Measurements from ENCODE around the gene BIRC5. TPM values are rescaled to one million over a fixed set of nuclear protein-coding genes. Genes with fewer than 3 reads are reported as not detected.
A peak's percentile ranks its signal among the peaks of the same experiment; 100 is the strongest.

BIRC5 gene
- total RNA-seq, 6 experiments from 2014 or later: 0.57 to 2.0 (median 1.4) TPM

DNA sequence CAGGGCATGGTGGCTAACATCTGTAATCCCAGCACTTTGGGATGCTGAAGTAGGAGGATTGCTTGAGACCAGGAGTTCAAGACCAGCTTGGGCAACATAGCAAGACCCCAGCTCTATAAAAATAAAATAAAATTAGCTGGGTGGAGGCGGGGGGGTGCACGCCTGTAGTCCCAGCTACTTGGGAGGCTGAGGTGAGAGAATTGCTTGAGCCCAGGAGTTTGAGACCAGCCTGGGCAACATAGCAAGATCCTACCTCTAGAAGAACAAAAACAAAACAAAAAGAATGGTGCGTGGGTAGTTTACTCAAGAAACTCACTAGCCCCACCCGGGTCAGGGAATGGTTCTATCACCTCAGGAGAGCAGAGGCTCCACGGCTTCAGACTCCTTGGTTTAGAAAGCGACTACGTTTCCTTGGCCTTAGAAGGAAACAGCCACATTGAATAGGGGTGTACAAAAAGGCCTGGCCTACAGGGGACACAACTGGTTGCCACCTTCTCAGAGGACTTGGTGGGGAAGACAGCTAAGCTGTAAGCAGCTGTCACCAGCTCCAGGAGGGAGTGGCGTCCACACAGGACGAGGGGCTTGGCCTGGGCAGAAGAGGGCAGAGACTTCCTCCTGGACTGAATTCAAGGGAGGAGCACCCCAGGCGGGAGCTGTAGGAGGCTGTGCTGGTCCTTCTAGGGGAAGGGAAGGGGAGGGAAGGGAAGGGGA is 27.9 kb upstream of the BIRC5 start:
- Histone ChIP-seq H3K36me3 (peaks cover 0 to 5% (median 2%) of the 10 kb centered on the region in 4 donors), H3K27me3 (no peaks in the 10 kb centered on the region), H3K4me1 (peaks cover 0 to 50% (median 22%) of the 10 kb centered on the region in 4 donors), H3K9me3 (no peaks in the 10 kb centered on the region), H3K4me3 (peak overlapping the region in 1 of 3 donors; percentile 47), H3K27ac (peak overlapping the region in 1 of 3 donors; percentile 71)
- TF ChIP-seq CTCF (IDR thresholded peaks at IDR 0.05) (no peak), POLR2A (IDR thresholded peaks at IDR 0.05) (no peak)
- intact Hi-C loops (cut with DNase I): no loop called here
- DNase-seq (no peak), ATAC-seq (peak in 1 of 4 donors; percentile 2)
- WGBS (ENCODE audit: insufficient coverage, low coverage, low lambda C conversion rate, missing lambda C conversion rate): 44% methylated on average over 10 of the region's 10 CpGs

GRCh38 chr17:78186692-78187595 is 27.1 kb upstream of the BIRC5 start, which contains the start of the genes AFMID and TK1:
Gene AFMID (plus strand): TSS chr17:78187362. CDS start chr17:78187371, 9 bp downstream.
Gene TK1 (minus strand): TSS chr17:78187052. CDS start chr17:78186994, 58 bp downstream.
- TF ChIP-seq CTCF (IDR thresholded peaks at IDR 0.05): peak; percentile 81 to 90 (median 87)
- TF ChIP-seq POLR2A (IDR thresholded peaks at IDR 0.05): peak; percentile 85
- Histone ChIP-seq H3K27me3 (no peaks in the 10 kb centered on the region), H3K4me3 (peak within 1 kb of the TSS; percentile 71 to 98 (median 72)), H3K9me3 (no peaks in the 10 kb centered on the region), H3K27ac (peak within 1 kb of the TSS; percentile 12 to 71 (median 22)), H3K4me1 (peaks cover 0 to 56% (median 22%) of the 10 kb centered on the region in 4 donors), H3K36me3 (peaks cover 0 to 13% (median 6%) of the 10 kb centered on the region in 4 donors)
- DNase-seq (peak; percentile 98 to 99 (median 99)), ATAC-seq (peak; percentile 83 to 93 (median 86))
- WGBS (ENCODE audit: insufficient coverage, low coverage, low lambda C conversion rate, missing lambda C conversion rate): 4% methylated on average over 15 of the region's 57 CpGs
- intact Hi-C loops (cut with DNase I): no loop called here

GRCh38 chr17:78196716-78197115 is 17.3 kb upstream of the BIRC5 start:
- peaks cover 0 to 60% (median 35%) of the 10 kb centered on the region in 4 donors for H3K36me3 ChIP-seq
- WGBS (ENCODE audit: insufficient coverage, low coverage, low lambda C conversion rate, missing lambda C conversion rate): 95% methylated on average over 5 of the region's 5 CpGs
- H3K4me3 ChIP-seq: no peak overlapping the region
- TF ChIP-seq CTCF (IDR thresholded peaks at IDR 0.05): no peak
- TF ChIP-seq POLR2A (IDR thresholded peaks at IDR 0.05): no peak
- no peaks in the 10 kb centered on the region for H3K9me3 ChIP-seq
- no peak overlapping the region for H3K27ac ChIP-seq
- H3K27me3 ChIP-seq: no peaks in the 10 kb centered on the region
- intact Hi-C loops (cut with DNase I): no loop called here
- DNase-seq: no peak
- H3K4me1 ChIP-seq: peaks cover 0 to 16% (median 1%) of the 10 kb centered on the region in 4 donors
- no peak for ATAC-seq

GRCh38 chr17:78197147-78197832 is 16.8 kb upstream of the BIRC5 start:
- H3K4me1 ChIP-seq: peaks cover 0 to 14% (median 1%) of the 10 kb centered on the region in 4 donors
- DNase-seq (peak in 1 of 3 donors; percentile 75), ATAC-seq (no peak)
- 79% methylated on average over 4 of the region's 9 CpGs for WGBS (ENCODE audit: insufficient coverage, low coverage, low lambda C conversion rate, missing lambda C conversion rate)
- H3K4me3 ChIP-seq: no peak overlapping the region
- peaks cover 0 to 57% (median 33%) of the 10 kb centered on the region in 4 donors for H3K36me3 ChIP-seq
- TF ChIP-seq POLR2A (IDR thresholded peaks at IDR 0.05): no peak
- TF ChIP-seq CTCF (IDR thresholded peaks at IDR 0.05): no peak
- no peak overlapping the region for H3K27ac ChIP-seq
- intact Hi-C loops (cut with DNase I): no loop called here
- H3K27me3 ChIP-seq: no peaks in the 10 kb centered on the region
- H3K9me3 ChIP-seq: no peaks in the 10 kb centered on the region
